NT2/D1 (cell line): ENCODE data around the gene UBAC1.

Source experiments
- SUZ12 ChIP-seq: IDR thresholded peaks from 2 replicates; pipeline ENCODE4 v1.6.1; 2011; ENCODE audit not compliant: insufficient read length, insufficient read depth; ENCODE audit errors: extremely low read depth
- YY1 ChIP-seq: IDR thresholded peaks from 2 replicates; pipeline ENCODE4 v1.6.1; 2011; ENCODE audit not compliant: insufficient read length, insufficient read depth

DNA sequence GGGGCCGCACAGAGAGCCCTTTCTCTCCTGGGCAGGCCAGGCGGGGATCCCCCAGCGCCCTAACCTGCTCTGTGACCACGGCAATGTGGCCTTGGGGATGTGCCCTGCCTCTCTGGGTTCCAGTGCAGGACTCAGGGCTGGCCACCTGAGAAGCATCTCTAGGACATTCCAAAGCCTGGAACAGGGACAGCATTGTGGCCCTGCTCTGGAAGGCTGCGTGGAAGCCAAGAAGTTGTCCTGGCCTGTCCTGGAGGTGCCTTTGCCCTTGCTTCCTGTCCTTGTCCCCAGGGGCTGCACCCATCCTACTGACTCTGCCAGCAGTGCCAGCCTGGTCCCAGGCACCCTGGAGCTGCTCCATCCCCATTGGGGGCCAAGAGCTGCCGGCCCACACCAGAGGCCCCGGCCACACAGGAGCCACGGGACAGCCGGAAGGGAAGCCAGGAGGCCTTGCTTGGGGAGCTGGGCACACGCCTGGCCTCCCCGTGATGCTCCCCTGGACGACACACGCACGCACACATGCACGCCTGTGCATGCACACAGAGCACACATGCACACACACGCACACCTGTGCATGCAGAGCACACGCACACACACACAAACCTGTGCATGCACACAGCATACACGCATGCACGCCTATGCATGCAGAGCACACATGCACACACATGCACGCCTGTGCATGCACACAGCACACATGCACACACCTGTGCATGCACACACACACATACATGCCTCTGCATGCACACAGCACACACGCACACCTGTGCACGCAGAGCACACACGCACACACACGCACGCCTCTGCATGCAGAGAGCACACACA is 33.8 kb downstream of the UBAC1 start:
- no peak for TF ChIP-seq YY1
- no peak for TF ChIP-seq SUZ12
